HG02870 (cell line): Measurements from ENCODE around the gene ULK4.
A peak's percentile ranks its signal among the peaks of the same experiment; 100 is the strongest.
"Not testable (repeated sequence)": the region's sequence is repeated elsewhere in the genome, so short reads cannot be mapped to it uniquely, and the experiment has no call there.

Source experiments
- ATAC-seq: cut with Tn5 transposase; IDR thresholded peaks from one replicate; pipeline ENCODE4 v1.9.1; 2021; ENCODE audit warnings: mild to moderate bottlenecking, moderate library complexity; ENCODE audit not compliant: unreplicated experiment

ULK4 gene

GRCh38 chr3:41651718-41652117 lies 310.2 kb downstream of the ULK4 start:
- no peak for ATAC-seq

DNA sequence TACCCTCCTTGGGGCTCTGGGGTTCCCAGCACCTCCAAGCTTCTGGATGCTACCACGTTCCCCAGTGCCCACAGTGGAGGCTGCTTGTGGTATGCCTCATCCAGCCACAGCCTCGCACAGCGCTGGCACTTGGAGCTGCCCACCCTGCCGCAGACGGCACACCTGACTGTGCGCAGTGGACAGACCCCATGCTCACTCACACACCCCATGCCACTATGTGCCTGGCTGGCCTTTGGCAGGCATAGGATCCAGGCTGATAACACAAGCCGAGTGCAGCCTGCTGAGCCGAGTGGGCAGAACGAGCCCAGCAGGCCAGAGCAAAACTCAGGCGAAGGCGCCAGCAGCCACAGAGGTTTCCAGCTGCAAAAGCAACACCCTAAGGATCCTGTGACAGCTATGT lies 311.5 kb downstream of the ULK4 start:
- ATAC-seq: no peak

DNA sequence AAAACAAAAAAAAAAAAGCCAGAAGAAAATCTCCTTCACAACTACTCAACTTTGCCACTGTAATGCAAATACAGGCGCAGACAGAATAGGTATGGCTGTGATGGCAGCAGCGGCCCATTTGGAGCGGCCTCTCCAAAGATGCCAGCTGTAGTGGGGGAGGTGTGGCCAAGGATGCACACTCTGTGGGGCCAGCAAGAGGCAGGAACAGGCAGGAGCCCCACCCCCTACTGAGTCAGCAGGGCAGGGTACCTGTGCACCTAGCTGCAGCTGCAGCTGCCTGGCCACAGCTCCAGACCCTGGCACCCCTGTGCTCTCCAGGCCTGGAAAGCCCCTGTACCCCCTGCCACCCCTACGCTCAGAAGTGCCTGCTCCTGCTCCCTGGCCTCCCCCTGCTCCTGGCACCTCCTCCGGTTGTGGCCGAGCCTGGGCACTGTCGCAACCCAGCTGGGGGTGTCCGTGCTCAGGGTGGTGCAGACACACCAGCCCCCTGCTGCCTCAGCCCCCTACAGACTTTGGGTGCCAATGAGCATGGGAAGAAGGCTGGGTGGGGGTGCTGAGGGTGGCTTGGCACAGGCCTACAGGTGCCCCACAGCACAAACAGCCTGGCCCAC lies 312.7 kb downstream of the ULK4 start:
- ATAC-seq: no peak

DNA sequence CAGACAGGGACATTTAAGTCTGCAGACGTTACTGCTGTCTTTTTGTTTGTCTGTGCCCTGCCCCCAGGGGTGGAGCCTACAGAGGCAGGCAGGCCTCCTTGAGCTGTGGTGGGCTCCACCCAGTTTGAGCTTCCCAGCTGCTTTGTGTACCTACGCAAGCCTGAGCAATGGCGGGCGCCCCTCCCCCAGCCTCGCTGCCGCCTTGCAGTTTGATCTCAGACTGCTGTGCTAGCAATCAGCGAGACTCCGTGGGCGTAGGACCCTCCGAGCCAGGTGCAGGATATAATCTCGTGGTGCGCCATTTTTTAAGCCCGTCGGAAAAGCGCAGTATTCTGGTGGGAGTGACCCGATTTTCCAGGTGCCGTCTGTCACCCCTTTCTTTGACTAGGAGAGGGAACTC lies 314.2 kb downstream of the ULK4 start:
- not testable (repeated sequence) for ATAC-seq

GRCh38 chr3:41640076-41640475 lies 321.8 kb downstream of the ULK4 start:
- ATAC-seq: no peak

- ATAC-seq: no peak
Observed at GRCh38 chr3:41638381-41638780, 323.5 kb downstream of the ULK4 start.

- no peak for ATAC-seq
Observed at GRCh38 chr3:41632700-41633099, 329.2 kb downstream of the ULK4 start.

DNA sequence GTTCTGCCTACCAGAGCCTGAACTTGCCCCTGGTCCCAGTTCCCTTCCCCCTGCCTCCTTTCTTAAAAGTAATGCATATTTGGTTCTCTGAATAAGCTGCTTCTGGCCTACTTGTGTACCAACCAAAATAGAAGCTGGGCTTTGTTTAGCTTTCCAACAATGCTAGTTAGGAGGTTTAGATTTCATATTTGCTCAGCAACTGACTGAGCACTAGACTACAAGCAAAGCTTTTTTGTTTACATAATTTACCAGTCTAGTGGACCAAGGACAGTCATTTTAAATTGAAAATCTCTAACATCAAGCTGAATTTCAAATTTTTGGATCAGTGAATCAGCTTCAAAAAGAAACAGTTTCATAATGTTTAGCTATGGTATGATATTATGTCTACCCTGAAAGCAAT lies 331.2 kb downstream of the ULK4 start:
- no peak for ATAC-seq

DNA sequence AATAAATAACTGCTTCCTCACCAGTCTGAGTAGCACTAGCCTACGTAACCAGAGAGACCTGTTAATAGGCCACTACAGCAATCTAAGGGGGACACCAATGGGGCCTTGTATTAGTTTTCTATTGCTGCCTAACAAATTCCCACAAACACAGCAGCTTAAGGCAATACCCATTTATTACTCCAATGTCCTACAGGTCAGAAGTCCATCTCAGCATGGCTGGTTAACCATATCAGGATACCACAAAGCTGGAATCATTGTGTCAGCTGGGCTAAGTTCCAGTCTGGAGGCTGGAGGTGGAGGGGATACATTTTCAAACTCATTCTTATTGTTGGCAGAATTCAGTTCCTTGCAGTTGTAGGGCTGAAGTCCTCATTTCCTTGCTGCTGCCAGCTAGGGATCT lies 331.9 kb downstream of the ULK4 start:
- no peak for ATAC-seq

- no peak for ATAC-seq
Observed at GRCh38 chr3:41629072-41629471, 332.8 kb downstream of the ULK4 start.

DNA sequence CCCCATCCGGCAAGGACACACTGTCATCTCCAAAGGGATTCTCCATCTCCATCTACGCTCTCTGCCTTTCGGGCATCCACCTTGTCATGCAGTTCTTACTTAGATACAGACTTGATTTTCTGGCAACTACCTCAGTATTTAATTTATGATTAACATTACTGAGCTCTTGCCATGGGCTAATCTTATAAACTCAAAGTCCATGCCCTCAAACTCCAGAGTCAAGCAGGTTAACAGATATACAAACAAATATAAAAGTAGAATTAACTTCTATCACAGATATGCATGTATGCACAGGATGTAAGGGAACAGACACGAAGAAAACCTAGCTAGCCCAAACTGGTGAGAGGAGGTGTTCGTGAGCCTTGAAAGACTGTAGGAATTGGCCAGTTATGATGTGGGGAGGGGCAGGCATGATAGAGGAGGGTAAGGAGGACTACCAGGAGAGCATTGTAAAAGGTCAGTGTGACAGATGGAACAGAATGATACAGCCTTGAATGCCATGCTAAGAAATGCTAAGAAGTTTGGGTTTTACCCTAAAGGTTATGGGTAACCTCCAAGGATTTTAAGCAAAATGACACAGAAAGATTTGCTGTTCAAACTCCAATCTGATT lies 334.3 kb downstream of the ULK4 start:
- ATAC-seq: no peak

DNA sequence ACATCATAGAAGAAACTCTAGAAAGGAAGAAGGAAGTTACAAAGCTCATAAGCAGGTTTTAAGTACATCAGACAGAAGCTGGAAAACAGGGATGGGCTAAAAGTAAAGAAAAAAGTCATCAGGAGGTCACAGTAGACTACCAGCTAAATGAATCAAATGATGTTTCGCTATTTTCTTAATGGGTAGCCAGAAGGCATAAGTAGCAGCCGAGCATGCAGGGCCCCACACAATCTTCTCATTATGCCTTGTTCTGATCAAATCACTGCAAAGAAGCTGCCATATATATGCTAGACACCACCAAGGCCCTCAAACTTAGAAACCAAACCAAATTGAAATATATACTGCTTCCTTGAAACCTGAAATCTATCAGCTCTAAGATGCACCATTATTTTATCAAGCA lies 349.1 kb downstream of the ULK4 start:
- no peak for ATAC-seq

DNA sequence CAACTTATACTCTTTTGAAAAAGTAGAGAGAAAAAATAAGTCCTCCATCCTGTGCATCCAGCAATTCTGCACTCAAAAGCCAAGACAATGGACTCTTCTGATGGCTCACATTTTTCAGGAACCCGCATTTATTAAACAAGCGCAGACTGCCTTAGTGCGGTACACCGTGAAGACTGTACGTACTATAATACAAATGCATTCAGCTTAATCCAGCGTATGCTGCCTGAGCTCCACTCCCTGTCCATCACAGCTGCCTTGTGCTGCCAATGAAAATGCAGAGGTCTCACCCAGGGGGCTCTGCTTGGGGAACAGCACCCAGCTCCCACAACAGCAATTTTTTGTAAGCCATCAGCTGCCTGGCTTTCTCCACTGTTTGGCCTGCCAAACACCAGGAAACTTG lies 350.9 kb downstream of the ULK4 start:
- ATAC-seq: no peak

DNA sequence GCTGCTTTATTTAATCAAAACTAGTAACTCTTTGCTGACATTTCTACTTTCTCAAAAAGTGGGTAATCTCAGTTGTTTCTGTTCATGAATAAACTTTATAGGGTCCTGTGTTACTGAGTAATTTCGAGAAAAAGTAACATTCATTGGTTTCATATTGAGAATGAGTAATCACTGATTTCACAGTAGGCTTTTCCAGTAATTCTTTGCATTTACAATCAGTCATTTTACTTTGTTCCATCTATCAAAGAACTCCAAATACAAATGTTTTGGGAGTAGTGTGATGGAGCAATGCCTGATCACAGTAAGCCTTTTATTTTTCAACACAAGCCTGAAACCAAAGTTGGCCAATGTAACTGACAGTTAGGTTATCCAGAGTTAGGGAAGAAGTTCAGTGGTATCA lies 353.6 kb downstream of the ULK4 start:
- peak; percentile 70 for ATAC-seq

DNA sequence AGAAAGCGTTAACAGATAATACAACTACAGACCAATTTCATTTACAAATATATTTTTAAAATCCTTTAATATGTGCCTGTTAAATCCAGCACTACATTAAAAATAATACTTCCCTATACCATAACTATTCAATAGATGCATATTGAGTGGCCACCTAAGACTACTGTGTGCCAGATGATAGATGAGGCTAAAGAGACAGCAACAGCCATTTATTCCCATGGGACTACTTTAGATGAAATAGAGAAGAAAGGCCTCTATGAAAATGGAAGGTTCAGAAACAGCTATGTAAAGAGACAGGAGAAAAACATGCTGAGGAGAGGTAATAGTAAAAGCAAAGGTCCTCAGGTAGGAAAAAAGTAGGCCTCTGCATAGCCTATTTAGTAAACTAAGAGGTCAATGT lies 358.1 kb downstream of the ULK4 start:
- ATAC-seq: no peak

DNA sequence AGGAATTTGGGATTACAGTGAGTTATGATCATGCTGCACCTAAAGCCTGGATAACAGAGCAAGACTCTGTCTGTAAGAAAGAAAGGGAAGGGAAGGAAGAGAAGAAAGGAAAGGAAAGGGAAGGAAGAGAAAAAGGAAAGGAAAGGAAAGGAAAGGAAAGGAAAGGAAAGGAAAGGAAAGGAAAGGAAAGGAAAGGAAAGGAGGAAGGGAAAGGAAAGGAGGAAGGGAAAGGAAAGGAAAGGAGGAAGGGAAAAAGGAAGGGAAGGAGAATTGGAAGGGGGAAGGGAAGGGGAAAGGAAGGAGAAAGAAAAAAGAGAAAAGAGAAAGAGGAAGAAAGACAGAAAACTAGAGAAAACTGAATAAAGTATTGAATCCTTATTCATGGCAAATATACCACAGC lies 359.8 kb downstream of the ULK4 start:
- ATAC-seq: no peak

DNA sequence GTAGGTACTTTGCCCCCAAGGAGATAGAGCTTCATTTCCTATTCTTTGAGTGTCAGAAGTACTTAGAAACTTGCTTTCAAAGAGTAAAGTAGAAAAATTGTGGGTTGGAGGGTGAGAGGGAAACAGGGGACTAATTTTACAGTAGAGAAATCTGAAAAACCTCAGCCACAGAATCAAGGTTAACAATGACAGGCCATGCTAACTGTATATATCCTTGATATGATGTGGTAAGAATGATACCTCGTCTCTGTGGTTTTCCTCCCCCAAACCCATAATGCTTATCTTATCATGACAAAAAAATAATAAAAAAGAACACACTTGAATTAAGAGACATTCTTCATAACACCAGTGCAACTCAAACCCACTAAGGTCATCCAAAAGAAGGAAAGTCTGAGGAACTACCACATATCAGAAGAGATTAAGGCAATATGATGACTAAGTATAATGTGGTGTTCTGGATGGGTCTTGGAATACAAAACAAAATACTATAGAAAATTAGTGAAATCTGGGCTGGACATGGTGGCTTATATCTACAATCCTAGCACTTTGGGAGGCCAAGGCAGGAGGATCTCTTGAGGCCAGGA lies 360.4 kb downstream of the ULK4 start:
- ATAC-seq: no peak

DNA sequence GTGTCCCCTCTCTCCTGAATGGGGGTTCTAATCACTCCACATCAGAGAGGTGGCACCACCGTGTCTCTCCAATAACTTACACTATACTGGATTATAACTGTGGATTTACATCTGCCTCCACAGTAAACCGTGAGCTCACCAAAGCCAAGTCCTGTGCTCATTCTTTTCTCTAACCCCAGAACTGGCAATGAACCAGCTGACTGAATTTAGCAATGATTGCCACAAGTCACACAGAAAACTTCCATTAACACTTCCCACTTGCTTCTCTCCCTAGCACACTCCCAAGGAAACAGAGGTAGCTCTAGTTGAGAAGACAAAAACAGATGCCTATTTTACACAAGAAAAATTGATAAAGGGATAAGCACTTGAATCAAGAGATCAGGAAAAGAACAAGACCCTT lies 361.3 kb downstream of the ULK4 start:
- ATAC-seq: no peak

DNA sequence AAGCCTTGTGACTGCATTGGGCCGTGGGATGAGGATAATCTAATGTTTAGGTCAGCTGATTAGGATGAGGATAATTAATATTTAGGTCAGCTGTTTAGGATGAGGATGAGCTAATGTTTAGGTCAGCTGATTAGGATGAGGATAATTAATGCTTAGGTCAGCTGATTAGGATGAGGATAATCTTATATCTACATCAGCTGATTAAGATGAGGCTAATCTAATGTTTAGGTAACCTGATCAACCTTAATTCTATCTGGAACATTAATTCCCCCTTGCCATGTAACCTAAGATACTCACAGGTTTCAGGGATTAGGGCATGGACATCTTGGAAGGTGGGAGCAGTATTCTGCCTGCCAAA lies 362.8 kb downstream of the ULK4 start:
- ATAC-seq: no peak

- no peak for ATAC-seq
Observed at GRCh38 chr3:41598402-41599126, 363.3 kb downstream of the ULK4 start.

DNA sequence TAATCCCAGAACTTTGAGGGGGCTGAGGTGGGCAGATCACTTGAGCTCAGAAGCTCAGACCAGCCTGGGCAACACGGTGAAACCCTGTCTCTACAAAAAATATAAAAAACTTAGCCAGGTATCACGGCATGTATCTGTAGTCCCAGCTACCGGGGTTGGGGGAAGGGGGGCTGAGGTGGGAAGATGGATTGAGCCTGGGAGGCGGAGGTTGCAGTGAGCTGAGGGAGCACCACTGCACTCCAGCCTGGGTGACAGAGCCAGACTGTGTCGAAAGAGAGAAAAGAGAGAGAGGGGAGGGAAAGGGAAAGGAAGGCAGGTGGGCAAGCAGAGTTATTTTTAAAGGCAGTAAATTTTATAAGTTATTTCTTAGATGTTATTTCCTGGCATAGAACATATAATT lies 368.1 kb downstream of the ULK4 start:
- no peak for ATAC-seq
